Ascending aorta (tissue), 2 donors: Measurements from ENCODE around the gene PHACTR3. TPM values are rescaled to one million over a fixed set of nuclear protein-coding genes. Genes with fewer than 3 reads are reported as not detected.

Experiments used
- DNase-seq, 2 donors: peaks; one replicate each; pipeline ENCODE4 v3.0.0-alpha.2; 2019; ENCODE audit warnings: low spot score in 2 of 2
- H3K27ac ChIP-seq, 2 donors: fragments of 200-600 bp; sonication (generic); one replicate each; pipeline ENCODE4 v1.5.1; 2016 to 2017; ENCODE audit warnings: mild to moderate bottlenecking in 1 of 2
- H3K27me3 ChIP-seq: fragments of 200-600 bp; sonication (generic); one replicate; pipeline ENCODE4 v1.5.1; 2017
- H3K36me3 ChIP-seq, 2 donors: fragments of 200-600 bp; sonication (generic); one replicate each; pipeline ENCODE4 v1.5.1; 2016
- H3K4me1 ChIP-seq, 2 donors: fragments of 200-600 bp; sonication (generic); one replicate each; pipeline ENCODE4 v1.5.1; 2016 to 2017; ENCODE audit warnings: mild to moderate bottlenecking in 1 of 2
- H3K4me3 ChIP-seq, 2 donors: fragments of 200-600 bp; sonication (generic); one replicate each; pipeline ENCODE4 v1.5.1; 2016 to 2017; ENCODE audit warnings: mild to moderate bottlenecking in 1 of 2
- H3K9me3 ChIP-seq, 2 donors: fragments of 200-600 bp; sonication (generic); one replicate each; pipeline ENCODE4 v1.5.1; 2016
- intact Hi-C: fragments of 100-400 bp; cut with DNase I; formaldehyde crosslinking; loops from one replicate; pipeline ENCODE4 v1.15.1; 2023
- total RNA-seq: library from RNA; depleted of rRNA; stranded (reverse); fragments of >200 nt; gene quantifications from one replicate; pipeline ENCODE4 v1.1.0, GENCODE V29; 2016
- TF ChIP-seq, protein P1 (sequence below), 3 experiments: fragments of 200-600 bp in 2 of 3; fragments of 450-650 bp in 1 of 3; sonication (generic) in 2 of 3; IDR thresholded peaks; one replicate each; pipeline ENCODE4 v1.5.1; 2016 to 2019; ENCODE audit warnings: antibody characterized with exemption in 3 of 3, mild to moderate bottlenecking in 1 of 3, moderate library complexity in 1 of 3

The PHACTR3 gene
- total RNA-seq, 1 donor from 2014 or later: not detected

DNA sequence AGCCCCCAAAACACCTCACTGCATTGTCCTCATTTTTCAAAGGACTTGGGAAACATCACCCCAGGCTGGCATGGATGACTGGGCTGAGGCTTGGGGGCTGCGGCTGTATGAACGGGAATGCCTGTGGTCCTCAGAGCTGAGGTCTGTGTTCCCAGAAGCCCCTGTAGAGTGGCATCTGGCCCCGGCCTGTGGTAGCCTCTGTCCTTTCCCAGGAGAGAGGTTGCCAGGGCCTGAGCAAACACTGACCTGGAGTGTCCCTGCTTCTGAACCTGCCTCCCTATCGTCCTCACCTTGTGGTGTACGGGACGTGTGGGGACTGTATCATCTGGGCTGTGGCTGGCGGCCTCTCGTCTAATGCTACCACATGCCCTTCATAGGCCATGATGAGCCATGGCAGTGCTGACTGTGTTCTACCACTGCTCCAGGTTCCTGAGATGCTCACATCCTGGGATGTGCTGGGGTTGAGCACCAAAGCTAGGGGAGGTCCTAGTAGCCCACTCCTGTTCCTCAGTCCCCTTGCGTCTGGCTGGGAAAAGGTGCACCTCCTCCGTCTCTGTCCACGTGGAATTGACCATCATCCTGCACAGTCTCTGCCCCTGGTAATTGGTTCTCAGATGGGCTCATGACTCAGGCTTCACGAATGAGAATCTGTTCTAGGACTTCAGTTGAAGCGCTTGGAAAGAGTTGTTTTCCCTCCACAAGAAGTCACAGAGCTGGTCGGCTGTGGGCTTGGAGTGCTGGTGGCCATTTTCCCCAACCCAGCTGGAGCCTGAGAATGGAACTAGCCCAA lies 27.6 kb downstream of the PHACTR3 start:
- Histone ChIP-seq H3K27ac (no peak overlapping the region), H3K4me1 (no peaks in the 10 kb centered on the region), H3K4me3 (no peak overlapping the region), H3K27me3 (no peaks in the 10 kb centered on the region), H3K36me3 (no peaks in the 10 kb centered on the region), H3K9me3 (no peaks in the 10 kb centered on the region)
- intact Hi-C loops: no loop called here
- TF ChIP-seq, protein P1, sequence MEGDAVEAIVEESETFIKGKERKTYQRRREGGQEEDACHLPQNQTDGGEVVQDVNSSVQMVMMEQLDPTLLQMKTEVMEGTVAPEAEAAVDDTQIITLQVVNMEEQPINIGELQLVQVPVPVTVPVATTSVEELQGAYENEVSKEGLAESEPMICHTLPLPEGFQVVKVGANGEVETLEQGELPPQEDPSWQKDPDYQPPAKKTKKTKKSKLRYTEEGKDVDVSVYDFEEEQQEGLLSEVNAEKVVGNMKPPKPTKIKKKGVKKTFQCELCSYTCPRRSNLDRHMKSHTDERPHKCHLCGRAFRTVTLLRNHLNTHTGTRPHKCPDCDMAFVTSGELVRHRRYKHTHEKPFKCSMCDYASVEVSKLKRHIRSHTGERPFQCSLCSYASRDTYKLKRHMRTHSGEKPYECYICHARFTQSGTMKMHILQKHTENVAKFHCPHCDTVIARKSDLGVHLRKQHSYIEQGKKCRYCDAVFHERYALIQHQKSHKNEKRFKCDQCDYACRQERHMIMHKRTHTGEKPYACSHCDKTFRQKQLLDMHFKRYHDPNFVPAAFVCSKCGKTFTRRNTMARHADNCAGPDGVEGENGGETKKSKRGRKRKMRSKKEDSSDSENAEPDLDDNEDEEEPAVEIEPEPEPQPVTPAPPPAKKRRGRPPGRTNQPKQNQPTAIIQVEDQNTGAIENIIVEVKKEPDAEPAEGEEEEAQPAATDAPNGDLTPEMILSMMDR (IDR thresholded peaks at IDR 0.05): no peak
- no peak for DNase-seq

DNA sequence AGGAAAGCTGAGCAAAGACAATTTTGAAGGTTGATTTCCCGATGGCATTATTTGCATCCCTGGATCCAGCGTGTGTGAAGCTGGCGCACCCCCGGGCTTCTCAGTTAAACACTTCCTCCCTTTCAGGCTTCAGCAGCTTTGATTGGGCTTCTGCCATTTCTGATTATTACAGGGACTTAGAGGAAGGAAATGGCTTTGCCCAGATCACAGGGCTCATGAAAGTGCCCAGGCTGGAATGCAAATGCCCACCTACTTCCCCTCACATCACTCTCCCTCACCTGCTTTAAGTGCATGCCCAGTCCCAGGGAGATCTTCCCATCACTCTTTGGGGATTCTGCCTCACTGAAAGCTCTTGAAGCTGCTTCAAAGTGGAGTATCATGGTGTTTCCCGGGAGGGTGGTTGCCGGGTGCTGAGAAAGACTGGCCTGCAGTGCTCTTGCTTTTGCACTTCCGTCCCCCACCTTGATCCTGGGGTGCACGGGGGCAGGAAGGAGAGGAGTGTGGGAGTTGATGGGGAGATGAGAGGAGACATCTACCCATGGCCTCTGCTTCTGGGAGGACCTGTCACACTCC lies 28.3 kb downstream of the PHACTR3 start:
- intact Hi-C loops: no loop called here
- no peak overlapping the region for H3K27ac ChIP-seq
- TF ChIP-seq, protein P1 (IDR thresholded peaks at IDR 0.05): no peak
- no peak overlapping the region for H3K4me3 ChIP-seq
- DNase-seq: no peak
- no peaks in the 10 kb centered on the region for H3K9me3 ChIP-seq
- H3K27me3 ChIP-seq: no peaks in the 10 kb centered on the region
- H3K36me3 ChIP-seq: no peaks in the 10 kb centered on the region
- H3K4me1 ChIP-seq: no peaks in the 10 kb centered on the region

DNA sequence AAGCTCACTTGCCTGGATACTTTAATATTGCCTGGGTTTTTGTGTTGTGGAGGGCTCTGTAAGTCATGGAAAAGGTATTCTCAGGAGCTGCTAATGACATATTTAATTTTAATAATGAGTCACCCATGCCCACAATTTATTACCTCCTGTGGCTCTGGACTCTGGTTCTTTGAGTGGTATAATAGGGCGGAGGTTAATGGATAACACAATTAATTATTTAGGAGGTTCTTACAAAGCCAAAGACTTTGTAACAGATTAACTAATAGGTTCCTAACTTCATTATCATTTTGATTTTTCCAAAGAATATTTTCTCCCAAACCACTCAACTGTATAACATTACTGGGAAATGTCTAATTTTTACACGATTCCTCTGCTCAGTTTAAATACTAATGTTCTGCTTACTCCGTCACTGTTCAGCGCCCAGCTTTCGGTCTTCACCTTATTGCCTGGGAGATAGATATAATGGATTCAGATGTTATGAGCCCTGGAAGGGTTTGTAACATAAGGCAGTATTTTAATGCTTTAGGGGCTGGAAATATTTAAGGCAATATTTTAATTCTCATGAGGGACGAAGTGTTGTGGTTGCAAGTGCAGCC lies 29.4 kb downstream of the PHACTR3 start:
- Histone ChIP-seq H3K36me3 (no peaks in the 10 kb centered on the region), H3K27ac (no peak overlapping the region), H3K27me3 (no peaks in the 10 kb centered on the region), H3K4me3 (no peak overlapping the region), H3K9me3 (no peaks in the 10 kb centered on the region), H3K4me1 (no peaks in the 10 kb centered on the region)
- TF ChIP-seq, protein P1 (IDR thresholded peaks at IDR 0.05): no peak
- intact Hi-C loops: no loop called here
- DNase-seq: no peak

DNA sequence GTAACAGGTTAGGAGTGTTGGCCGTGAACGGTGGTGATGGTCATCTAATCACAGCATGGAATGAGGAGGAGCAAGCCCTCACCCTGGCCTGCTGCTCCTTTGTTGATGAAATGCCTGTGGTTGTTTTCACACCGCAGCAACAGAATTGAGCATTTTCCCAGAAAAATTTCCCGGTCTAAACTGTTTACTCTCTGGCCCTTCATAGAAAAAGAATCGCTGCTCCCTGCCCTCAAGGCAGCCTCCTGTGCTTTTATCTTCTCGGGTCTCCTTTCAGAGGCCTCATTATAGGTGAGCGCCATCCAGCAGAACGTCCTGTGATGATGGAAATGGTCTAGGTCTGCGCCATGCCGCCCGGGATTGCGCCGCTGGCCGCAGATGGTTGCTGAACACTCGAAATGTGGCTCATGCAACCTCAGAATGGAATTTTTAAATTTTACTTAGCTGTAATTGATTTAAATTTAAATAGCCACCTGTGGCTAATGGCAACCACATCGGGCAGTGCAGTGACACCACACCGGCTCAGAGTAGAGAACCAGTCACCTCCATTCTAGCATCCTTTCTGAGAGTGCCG lies 30.2 kb downstream of the PHACTR3 start:
- Histone ChIP-seq H3K4me1 (no peaks in the 10 kb centered on the region), H3K4me3 (no peak overlapping the region), H3K9me3 (no peaks in the 10 kb centered on the region), H3K27me3 (no peaks in the 10 kb centered on the region), H3K27ac (no peak overlapping the region), H3K36me3 (no peaks in the 10 kb centered on the region)
- intact Hi-C loops: no loop called here
- TF ChIP-seq, protein P1 (IDR thresholded peaks at IDR 0.05): no peak
- no peak for DNase-seq

DNA sequence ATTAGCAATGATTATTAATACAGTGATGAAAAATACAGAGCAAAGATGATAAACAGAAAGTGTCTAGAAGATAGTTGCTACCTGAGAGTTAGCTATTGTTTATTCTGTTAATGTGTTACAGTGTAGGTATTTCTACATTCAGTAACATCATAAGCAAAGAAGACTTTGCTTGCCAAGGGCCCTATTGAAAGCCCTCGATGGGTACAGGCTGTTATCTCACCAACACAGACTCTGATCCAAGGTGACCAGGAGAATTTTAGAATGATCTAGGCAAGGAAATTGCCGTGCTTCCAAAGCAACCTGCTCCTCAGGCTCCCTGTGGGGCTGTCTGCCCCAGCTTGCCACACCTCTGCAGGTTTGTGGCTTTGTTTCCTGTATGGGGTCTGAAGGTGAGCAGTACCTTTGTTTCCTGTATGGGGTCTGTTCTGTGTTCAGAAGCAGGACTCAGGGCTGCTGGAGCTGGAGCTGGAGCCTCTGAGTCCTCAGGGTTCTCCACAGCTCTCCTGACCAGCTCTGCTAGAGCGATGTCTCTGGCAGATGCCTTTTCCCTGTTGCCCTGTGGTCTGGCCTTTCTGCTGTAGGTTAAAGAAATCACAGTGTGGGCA lies 32.5 kb downstream of the PHACTR3 start:
- H3K4me3 ChIP-seq: no peak overlapping the region
- intact Hi-C loops: no loop called here
- H3K4me1 ChIP-seq: no peaks in the 10 kb centered on the region
- no peak overlapping the region for H3K27ac ChIP-seq
- H3K27me3 ChIP-seq: no peaks in the 10 kb centered on the region
- H3K36me3 ChIP-seq: no peaks in the 10 kb centered on the region
- no peaks in the 10 kb centered on the region for H3K9me3 ChIP-seq
- TF ChIP-seq, protein P1 (IDR thresholded peaks at IDR 0.05): no peak
- no peak for DNase-seq
